D721Med (cell line): ENCODE results near the gene R3HDM2.
"Not testable (repeated sequence)": the region's sequence is repeated elsewhere in the genome, so short reads cannot be mapped to it uniquely, and the experiment has no call there.

Experiments used
- DNase-seq: peaks from one replicate; pipeline ENCODE4 v3.0.0; 2011; ENCODE audit warnings: low spot score; ENCODE audit not compliant: insufficient read length
- FAIRE-seq: peaks from 2 replicates; lab custom pipeline; 2011; peaks lifted over from hg19 to GRCh38; lab: Jason Lieb, UNC
- CTCF ChIP-seq: IDR thresholded peaks from 2 replicates; pipeline ENCODE4 v1.5.1; 2012; ENCODE audit warnings: mild to moderate bottlenecking, control low read depth; ENCODE audit not compliant: insufficient read depth; ENCODE audit errors: missing control alignments

Gene R3HDM2

DNA sequence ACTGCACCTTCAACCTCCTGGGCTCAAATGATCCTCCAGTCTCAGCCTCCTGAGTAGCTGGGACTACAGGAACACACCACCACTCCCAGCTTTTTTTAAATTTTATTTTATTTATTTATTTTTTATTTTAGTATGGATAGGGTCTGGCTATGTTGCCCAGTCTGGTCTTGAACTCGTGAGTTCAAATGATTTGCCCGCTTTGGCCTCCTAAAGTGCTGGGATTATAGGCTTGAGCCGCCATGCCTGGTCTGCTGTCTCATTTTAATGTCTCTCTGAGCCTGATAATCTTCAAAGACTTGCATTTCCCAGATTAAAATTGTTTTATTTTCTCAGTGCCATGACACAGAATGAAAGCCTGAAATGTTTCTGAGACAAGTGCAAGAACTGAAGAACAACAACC, 2.5 kb upstream of the R3HDM2 start:
- TF ChIP-seq CTCF: no peak
- FAIRE-seq (no peak), DNase-seq (no peak)

DNA sequence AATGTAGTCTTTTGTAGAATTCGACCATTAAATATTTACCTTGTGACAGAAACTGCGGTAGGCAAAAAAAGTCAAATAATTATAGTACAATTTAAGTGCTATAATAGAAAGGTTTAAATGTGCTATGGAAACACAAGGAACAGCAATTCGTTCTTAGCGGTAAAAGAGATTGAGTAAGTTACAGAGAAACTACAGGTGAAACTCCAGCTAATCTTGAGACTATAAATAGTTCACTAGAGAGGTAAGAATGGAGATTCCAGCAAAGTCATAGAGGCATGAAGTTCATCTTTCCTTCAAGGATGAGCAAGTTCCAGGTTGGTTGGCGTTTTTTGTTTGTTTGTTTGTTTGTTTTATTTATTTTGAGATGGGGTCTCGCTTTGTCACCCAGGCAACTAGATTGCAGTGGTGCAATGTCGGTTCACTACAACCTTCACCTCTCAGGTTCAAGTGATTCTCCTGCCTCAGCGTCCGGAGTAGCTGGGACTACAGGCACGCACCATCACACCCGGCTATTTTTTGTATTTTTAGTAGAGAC, 878 bp upstream of the R3HDM2 start:
- FAIRE-seq: no peak
- no peak for DNase-seq
- no peak for TF ChIP-seq CTCF

DNA sequence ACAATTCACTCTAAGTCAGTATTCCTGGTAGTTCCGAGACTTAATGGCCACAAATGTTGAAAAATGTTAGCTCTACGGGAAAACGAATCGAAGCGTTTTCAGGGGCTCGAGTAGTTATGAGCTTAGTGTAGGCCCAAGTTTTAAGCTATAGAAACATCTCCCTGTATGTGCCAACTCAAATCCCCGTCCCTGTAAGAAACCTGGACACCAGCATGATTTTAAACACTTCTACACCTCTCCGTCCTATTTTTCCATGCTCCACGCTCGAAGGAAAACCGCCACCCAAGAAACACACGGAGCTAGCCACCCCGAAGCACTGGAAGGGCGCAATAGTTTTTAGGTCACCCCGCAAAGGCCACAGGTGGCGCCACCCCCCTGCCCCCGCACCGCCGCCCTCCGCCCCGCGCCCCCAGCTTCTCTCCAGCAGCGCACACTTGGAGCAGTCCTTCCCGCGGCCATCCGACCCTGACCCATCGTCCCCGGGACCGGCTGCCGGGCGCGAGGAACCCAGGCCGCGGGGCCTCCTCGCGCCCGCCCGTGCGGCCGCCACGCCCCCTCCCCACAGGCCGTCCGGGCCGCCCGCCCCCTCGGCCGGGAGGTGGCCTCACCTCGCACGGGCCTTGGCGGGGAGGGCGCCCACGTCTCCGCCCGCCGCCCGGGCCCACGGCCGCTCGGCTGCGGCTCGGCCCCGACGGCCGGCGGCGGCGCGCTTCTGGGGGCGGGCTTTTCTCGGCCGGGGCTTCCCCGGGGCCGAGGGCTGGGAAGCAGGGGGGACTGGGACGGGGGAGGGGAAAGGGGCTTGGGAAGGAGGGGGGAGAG, 522 bp downstream of the R3HDM2 start:
- FAIRE-seq: no peak
- no peak for DNase-seq
- no peak for TF ChIP-seq CTCF

DNA sequence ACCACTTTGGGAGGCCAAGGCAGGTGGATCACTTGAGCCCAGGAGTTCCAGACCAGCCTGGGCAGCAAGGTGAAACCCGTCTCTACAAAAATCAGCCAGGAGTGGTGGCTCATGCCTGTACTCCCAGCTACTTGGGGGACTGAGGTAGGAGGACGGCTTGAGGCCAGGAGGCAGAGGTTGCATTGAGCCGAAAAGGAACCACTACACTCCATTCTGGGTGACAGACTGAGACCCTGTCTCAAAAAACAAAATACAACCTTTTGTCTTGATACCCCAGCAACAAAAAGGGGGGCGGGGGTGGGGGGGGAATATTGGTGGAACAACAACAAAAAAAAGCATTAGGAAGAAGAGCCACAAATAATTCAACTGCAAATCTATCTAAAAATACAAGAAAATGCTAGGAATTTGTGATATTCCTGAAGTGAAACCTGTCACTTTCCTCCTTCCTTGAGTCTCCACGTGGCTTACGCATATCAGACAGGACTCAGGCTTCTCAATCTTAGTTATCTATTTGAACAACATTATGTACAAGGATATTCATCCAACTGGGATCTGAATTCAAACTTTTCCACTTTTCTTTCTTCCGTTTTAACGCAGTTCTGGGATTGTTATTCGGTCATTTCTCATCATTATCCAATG, 1.3 kb downstream of the R3HDM2 start:
- FAIRE-seq: no peak
- no peak for DNase-seq
- TF ChIP-seq CTCF: no peak

GRCh38 chr12:57428965-57429364, 1.9 kb downstream of the R3HDM2 start:
- DNase-seq (no peak), FAIRE-seq (no peak)
- no peak for TF ChIP-seq CTCF

GRCh38 chr12:57426948-57427347, 3.9 kb downstream of the R3HDM2 start:
- FAIRE-seq, DNase-seq: not testable (repeated sequence)

DNA sequence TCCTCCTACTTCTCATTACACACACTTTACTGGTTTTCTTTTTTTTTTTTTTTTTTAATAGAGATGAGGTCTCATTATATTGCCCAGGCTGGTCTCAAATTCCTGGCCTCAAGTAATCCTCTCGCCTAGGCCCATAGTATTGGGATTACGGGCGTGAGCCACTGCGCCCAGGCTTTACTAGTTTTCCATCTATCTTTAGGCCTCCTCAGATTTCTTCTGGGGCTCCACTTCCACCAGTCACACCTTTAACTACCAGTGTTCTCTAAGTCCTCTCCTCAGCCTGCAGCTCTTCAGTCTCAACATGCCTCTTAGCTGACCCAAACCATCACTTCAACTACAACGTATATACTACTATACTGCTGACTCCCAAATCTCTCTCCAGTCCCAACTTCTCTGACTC, 10.4 kb downstream of the R3HDM2 start:
- TF ChIP-seq CTCF: no peak
- FAIRE-seq (no peak), DNase-seq (no peak)
